GM18498 (cell line): ENCODE measurements around the gene LZTS2.
"Not testable (repeated sequence)": the region's sequence is repeated elsewhere in the genome, so short reads cannot be mapped to it uniquely, and the experiment has no call there.

Source experiments
- ATAC-seq: cut with Tn5 transposase; IDR thresholded peaks from one replicate; pipeline ENCODE4 v1.9.1; 2021; ENCODE audit warnings: mild to moderate bottlenecking, moderate library complexity; ENCODE audit not compliant: unreplicated experiment

The LZTS2 gene

GRCh38 chr10:101031128-101031795, 31.7 kb downstream of the LZTS2 start, which contains the start of the genes PDZD7 and SFXN3:
PDZD7 (minus strand) TSS chr10:101031129; CDS start chr10:101030219, 910 bp downstream.
SFXN3 (plus strand) TSS chr10:101031234; CDS start chr10:101034695, 3,461 bp downstream.
- peak; percentile 94 for ATAC-seq

- ATAC-seq, result no peak
Measured at GRCh38 chr10:101031796-101032636, 32.4 kb downstream of the LZTS2 start.

- ATAC-seq, result no peak
Measured at GRCh38 chr10:101032637-101033224, 33.1 kb downstream of the LZTS2 start.

GRCh38 chr10:101033276-101033675, 33.7 kb downstream of the LZTS2 start:
- ATAC-seq, result no peak

- ATAC-seq, result not testable (repeated sequence)
Measured at GRCh38 chr10:101034404-101034803, 34.8 kb downstream of the LZTS2 start.

GRCh38 chr10:101035314-101035713, 35.7 kb downstream of the LZTS2 start:
- ATAC-seq, result no peak

- ATAC-seq, result no peak
Measured at GRCh38 chr10:101035916-101036702, 36.5 kb downstream of the LZTS2 start.

GRCh38 chr10:101036726-101037125, 37.1 kb downstream of the LZTS2 start:
- ATAC-seq, result no peak

GRCh38 chr10:101038484-101038883, 38.9 kb downstream of the LZTS2 start:
- no peak for ATAC-seq

GRCh38 chr10:101040061-101040460, 40.5 kb downstream of the LZTS2 start:
- ATAC-seq, result no peak

- ATAC-seq, result no peak
Measured at GRCh38 chr10:101040851-101041250, 41.2 kb downstream of the LZTS2 start.

GRCh38 chr10:101041252-101041761, 41.7 kb downstream of the LZTS2 start:
- ATAC-seq, result peak; percentile 62

- ATAC-seq, result no peak
Measured at GRCh38 chr10:101042118-101042517, 42.5 kb downstream of the LZTS2 start.

GRCh38 chr10:101042667-101043362, 43.2 kb downstream of the LZTS2 start:
- peak; percentile 96 for ATAC-seq

- no peak for ATAC-seq
Measured at GRCh38 chr10:101043363-101043707, 43.7 kb downstream of the LZTS2 start.

GRCh38 chr10:101044117-101044516, 44.5 kb downstream of the LZTS2 start:
- no peak for ATAC-seq

GRCh38 chr10:101046332-101047238, 47.0 kb downstream of the LZTS2 start:
- ATAC-seq, result no peak

- ATAC-seq, result no peak
Measured at GRCh38 chr10:101047268-101047667, 47.7 kb downstream of the LZTS2 start.
